Activated CD4-positive, alpha-beta T cell treated with anti-CD3 and anti-CD28 coated beads, Interleukin-2, amount 50 U/mL, for 48 hours (primary cell): ENCODE measurements around the gene MICALL2.

Experiments
- DNase-seq, 2 experiments: peaks; one replicate each; pipeline ENCODE4 v3.0.0-alpha.2; 2020

The MICALL2 gene

DNA sequence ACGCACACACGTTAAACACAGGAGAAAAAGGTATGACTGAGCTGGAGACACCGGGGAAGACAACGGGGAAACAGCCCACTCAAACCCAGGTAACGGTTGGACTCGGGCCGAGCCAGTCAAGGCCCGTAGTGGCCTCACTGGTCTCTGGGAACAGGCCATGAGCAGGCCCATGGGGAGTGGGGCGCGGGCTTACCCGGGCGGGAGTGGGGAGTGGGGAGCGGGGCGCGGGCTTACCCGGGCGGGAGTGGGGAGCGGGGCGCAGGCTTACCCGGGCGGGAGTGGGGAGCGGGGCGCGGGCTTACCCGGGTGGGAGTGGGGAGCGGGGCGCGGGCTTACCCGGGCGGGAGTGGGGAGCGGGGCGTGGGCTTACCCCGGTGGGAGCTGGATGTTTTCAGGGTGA is 33.4 kb upstream of the MICALL2 start:
- DNase-seq, result no peak

DNA sequence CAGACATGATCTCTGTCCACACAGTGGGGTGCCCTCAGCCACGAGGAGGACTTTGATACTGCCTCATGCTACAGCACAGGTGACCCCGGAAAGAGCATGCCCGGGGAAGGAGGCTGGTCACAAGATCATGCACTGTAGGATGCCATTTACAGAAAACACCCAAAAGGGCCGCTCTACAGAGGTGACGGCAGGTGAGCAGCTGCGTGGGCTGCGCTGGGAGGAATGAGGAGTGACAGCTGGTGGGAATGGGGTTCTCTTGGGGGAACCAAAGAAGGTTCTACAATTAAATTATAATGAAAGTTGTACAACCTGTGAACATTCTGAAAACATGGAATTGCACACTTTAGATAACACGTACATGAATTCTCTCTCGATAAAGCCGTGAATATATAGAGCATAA is 33.0 kb upstream of the MICALL2 start:
- DNase-seq, result no peak

DNA sequence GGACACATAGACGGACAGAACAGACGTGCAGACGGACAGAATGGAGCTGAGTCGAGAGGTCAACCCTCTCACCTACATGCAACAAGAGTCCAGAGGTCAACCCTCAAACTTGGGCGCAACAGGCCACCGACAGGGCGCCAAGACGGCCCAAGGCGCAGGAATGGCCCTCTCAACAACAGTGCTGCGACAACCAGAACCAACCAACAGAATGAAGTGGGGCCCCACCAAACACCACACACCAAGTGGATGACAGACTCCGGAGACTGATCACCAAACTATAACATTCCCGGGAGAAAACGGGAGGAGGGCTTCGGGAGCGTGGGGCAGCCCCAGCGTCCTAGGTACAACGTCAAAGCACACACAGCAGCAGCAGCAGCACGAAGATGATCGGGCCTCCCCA is 31.6 kb upstream of the MICALL2 start:
- no peak for DNase-seq

DNA sequence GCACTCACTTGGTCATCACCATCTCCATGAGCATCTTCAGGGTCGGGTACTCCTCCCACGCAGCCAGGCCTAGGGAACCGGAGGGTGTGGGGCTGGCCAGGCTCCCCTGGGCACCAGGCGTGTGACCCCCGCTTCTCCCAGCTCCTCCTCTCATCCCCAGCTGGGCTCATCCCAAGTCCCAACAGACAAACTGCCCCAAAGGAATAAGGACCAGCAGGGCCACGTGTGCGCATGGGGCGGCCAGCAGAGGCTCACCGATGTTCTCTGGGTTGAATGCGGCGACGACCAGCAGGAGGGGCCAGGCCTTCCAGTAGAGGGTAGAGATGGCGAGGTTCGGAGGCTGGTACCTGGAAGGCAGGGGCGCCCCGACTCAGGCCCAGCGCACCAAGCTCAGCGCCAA is 30.1 kb upstream of the MICALL2 start:
- no peak for DNase-seq

DNA sequence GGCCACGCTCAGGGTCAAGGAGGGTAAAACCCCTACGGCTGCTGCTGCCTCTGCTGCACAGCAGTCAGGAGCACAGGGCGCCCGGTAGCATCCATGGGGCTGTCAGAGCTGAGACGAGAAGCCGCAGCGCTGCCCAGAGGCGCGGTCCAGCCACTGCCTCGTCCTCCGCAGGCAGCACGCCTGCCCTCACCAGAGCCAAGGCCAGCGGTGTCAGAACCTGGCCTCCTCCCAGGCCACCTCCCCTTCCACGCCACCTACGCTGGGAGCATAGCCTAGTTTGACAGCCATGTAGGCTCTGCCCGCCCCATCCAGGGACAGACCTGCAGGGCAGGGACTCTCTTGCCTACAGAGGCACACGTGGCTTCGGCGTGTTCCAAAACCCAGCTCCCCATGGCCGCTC is 28.7 kb upstream of the MICALL2 start:
- DNase-seq, result no peak

DNA sequence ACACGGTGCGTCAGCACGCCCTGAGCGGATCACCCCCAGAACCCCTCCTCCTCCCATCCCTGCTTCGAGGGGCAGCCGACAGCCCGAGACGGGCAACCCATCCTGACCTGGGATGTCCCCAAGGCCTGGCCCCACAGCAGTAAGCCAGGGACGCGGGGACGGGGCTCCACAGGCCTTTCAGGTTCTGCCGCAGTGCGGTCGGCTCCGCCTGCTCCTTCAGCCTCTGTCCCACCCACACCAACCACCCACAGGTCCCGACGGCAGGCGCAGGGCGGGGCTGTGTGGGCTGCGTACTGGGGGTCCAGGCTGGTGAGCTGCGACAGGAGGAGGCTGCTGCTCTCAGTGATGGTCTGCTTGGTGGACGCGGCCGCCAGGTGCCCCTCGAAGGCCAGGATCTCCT is 28.2 kb upstream of the MICALL2 start:
- no peak for DNase-seq

DNA sequence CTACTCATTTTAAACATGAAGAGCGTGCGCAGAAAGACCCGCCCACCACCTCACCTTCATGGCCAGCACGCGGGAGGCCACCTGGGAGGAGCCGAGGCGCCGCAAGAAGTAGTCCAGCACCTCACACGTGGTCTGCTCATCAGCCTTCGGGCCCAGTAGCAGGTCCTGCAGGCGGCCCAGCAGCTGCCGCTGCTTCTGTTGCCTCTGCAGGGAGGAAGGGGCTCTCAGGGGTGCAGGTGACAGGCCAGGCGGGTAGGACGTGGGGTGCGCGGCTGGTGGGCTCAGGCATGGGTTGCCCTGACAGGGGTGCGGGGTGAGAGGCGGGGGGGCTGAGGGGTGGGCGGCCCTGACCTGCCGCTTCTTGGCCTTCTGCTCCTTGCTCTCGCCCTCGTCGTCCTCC is 27.3 kb upstream of the MICALL2 start:
- DNase-seq, result no peak

DNA sequence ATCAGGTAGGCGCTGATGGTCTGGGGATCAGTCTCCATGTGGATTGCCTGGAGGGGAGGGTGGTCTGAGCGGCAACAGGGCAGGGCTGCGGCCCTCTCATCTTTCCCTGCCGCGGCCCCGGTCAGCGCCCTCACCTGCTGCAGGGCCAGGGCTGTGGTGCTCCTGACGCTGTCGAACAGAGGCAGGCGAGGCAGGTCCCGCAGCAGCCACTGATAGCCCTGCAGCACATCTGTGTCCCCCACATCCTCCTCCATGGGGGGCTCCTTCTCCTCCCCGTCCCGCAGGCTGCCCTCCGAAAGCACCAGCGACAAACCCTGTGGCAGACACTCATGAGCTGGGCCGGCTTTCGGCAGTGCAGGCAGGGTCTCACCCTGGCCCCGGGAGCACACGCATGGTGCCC is 25.9 kb upstream of the MICALL2 start:
- no peak for DNase-seq

DNA sequence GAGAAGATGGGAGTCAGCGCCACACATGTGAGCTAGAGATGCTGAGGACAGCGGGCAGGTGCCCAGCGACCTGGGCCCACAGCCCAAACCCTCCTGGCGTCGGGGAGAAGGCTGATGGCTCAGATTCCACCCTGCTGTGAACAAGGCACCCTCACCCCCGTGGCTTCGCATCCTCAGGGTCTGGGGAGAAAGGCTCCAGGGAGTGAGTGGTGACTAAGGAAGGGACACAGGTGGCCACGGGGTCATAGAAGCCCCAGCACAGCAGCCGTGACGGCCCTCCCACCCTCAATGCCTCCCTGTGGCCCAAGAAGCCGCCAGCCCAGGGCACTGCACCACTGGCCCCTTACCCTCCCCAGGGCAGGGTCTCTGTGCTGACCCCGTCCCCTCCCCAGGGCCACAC is 25.3 kb upstream of the MICALL2 start:
- no peak for DNase-seq

DNA sequence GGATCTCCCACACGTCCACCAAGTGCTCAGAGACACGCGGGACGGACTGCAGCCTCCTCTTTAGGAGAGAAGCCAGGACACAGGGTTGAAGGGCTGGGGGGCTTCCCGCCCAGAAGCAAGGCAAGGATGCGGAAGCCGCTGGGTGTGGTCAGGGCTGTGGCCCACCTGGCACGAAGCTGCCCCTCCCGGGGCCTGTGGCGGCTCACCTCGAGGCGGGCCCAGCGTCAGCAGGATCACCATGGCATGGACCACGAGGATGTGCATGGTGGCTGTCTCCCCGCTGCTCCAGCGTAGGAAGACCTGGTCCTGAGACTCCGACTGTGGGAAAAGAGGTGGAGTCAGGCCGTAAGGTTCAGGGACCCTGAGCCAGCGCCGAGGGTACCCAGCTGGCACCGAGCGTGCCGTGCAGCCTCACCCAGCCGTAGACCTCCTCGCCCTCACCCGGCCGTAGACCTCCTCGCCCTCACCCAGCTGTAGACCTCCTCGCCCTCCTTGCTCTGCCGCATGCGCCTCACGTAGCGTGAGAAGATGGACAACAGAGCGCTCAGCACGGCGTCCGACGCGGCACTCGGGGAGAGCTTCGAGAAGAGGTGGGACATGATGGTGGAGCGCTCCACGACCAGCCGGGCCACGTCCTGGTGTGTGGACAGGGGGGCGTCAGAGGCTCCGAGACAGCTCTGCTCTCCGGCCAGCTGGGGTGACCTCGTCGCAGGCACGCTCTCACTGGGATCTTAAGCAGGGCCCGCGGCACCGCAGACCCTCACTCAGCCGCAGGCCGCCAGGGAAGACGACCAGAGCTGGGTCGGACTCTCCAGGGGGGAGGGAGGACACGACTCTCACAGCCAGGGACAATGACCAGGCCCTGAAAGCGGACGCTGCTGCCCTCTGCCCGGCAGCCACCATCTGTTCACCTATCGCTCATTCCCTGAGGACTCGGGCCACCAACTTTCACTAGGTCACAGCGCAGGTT is 24.6 kb upstream of the MICALL2 start:
- no peak for DNase-seq

DNA sequence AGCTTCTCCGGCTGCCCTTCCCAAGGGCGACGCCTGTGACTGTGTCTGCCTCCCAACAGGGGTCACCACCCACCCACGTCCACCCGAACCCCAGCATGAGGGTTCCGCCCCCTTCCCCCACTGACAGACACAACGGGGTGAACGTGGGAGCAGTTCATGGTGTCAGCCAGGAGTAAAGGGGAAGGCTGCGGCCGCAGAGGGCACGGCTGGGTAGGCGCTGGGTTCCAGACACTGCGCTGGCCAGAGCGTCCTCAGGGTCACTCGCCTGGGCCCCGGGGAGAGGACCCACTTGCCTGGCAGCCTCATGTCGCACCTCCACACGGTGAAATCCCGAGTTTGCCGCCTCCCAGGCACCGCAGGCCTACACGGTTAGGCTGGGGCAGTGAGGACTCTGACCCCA is 23.8 kb upstream of the MICALL2 start:
- no peak for DNase-seq

DNA sequence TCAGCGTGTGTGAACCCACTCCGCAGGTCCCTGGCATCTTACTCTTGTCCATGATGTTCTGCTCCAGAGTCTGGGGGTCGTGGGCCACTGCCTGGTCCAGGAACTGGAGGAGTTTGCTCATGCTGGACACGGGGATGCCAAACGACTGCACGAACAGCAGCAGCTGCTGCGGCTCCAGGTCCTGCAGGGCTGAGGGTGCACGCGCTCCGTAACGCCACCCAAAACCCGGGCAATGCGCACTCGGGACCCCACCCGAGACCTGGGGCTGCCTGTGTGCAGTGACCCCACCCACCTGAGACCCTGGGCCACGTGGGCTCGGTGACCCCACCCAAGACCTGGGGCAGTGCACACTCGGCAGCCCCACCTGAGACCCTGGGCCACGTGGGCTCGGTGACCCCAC is 22.0 kb upstream of the MICALL2 start:
- DNase-seq, result no peak

DNA sequence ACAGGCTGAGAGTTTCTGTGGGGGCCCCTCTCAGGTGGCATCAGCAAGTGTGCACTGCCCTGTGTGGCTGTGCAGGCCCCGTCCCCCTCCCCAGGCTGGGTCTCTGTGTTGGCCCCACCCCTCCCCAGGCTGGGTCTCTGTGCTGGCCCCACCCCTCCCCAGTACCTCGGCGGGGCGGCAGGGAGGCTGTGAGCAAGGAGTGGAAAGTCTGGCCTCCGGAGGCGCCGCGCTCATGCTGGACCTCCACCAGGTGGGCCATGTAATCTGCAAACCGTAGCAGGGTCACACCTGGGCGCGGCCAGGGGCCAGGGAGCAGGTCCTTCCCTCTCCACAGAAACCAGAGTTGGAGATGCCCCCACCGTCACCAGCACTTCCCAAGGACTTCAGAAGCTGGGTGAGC is 21.4 kb upstream of the MICALL2 start:
- DNase-seq, result no peak

DNA sequence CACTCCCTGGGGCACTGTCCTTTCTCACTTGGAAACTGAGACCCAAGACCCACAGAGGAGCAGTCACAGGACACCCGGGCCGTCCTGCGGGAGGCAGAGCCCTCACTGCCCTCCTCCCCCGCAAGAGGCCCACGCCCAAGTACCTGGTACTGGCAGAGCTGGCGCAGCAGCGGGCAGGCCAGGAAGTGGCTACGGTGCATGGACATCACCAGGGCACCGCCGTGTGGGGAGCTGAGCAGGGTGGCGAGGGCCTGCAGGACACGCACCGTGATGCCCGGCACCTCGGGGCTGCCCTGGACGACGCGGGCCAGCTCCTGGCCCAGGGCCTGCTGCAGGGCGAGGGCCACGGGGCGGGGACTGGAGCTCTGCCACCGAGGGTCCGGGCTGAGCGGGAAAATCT is 20.0 kb upstream of the MICALL2 start:
- no peak for DNase-seq

DNA sequence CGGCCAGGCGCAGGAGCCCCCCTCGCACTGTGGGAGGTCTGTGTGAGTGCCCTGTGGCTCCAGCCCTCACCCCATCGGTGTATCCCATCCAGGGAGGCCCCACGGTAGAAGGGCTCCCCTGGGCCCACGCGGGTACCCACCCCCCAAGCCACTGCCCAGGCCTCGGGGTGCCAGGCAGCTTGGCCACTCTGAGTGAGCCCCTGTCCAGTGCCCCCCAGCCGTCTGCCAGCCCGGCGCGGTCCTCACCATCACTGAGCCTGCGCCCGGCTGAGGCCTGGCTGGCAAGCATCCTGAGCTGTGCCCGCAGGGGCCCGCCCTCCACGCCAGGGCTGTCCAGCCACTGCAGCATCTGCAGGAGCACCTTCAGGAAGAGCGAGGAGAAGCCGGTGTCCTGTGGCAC is 19.2 kb upstream of the MICALL2 start:
- DNase-seq, result no peak

DNA sequence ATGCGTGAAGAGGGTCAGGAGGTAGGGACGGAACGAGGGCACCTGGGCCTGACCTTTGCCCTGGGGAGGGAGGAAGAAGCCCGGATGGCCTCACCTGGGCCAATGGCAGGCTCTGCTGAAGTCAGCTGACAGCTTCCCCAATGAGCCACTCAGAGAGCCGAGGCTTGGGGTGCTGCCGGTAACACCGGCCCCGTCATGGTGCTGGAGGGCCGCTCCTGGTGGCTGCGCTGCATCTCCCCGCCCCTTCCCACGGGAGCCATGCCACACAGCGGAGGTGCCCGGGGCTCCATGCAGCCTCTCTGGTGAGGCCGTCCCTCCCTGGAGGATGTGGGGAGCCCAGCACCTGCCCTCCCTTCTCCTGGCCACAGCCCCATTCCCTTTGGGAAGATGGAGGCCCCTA is 17.6 kb upstream of the MICALL2 start:
- DNase-seq, result no peak

DNA sequence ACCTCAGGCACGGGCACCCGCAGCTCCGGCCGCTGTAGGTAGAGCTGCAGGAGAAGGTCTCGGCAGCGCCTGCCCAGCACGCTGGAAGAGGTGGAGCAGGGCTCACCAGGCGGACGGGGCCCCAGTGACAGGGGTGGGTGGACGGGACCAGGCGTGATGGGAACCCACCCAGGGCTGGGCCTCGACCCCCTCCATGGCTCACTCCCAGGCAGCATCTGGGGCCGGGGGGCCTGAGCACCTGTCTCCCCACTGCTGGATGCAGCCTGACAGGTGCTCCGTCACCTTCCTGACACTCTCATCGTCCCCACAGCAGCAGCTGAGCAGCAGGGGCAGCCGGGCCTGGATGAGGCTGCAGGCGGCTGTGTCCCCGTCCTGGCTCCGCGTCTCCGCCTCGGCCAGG is 16.7 kb upstream of the MICALL2 start:
- no peak for DNase-seq

DNA sequence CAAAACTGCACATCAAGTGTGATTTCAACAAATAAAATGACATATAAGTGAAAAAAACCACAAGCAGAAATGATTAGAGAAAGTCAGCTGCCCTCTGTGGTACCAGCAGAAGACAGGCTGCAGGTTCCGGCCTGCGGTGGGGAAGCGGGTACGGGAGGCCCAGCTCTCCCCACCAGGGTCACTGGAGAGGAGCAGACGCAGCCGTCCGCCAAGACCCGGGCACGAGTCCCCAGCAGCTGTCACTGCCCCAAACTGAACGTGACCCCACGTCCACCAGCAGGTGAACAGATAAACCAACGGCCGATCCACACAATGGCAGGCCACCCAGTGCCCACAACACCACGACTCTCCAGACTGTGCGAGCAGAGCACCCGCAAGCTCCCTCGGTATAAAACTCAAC is 16.1 kb upstream of the MICALL2 start:
- no peak for DNase-seq

DNA sequence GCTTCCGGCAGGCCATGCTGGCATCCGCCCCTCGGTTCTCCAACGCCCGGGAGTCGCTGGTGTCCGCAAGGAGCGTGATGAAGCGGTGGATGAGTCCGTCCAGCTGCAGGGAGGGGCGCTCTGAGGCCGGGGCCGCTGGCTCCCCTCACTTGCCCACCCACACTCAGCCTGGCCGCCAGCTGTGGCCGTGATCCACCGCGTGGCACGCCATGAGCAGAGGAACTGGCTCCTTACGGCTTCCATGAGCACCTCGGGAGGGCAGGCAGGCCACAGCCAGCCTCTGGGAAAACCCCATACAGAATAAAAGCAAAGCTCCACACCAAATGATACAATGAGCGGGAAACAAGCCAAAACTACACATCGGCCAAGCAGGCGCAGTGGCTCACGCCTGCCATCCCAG is 15.5 kb upstream of the MICALL2 start:
- DNase-seq, result no peak

DNA sequence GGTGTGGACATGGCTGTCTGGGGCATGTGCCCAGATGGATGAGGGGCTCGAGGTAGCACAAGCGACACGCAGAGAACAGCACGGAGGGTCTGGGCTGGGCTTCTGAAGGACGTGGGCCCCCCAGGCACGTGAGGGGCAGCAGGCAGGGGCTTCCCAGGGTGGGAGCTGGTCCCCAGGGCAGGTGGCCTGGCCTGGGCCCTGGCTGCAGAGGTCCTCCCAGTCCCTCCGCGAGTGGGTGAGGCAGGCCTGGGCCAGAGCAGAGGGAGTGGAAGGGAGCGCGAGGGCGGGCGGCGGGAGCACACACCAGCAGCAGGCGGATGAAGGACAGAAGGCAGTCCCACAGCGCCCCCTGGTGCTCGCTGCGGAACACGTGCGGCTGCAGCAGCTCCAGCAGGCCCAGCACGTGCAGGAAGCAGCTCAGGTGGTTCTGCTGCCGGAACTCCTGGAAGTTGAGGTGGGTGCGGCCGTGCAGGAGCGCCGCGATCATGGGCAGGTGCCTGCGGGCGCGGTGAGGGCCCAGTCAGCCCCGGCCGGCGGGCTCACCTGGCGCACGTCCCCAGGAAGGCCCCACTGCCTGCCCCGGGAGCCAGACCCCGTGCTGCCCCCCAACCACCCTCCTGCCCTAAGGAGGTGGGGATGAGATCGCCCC is 14.7 kb upstream of the MICALL2 start:
- peak; percentile 89 to 90 for DNase-seq

DNA sequence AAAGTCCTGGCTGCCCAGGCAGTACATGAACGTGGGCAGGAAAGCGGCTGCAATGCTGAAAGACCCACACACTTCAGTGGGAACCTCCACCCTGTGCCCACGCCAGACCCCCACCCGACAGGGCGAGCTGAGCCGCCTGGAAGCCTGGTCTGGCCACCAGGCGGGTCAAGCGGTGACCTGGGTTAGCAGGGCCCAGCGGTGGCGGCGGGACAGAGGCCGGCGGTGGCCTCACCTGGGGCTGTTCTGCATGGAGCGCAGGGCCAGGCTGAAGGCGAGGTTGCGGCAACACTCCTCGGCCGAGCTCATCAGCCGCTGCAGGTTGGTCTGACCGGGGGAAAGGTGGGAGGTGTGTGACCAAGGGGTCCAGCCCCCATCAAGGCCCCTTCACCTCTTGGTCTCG is 11.6 kb upstream of the MICALL2 start:
- DNase-seq, result no peak

DNA sequence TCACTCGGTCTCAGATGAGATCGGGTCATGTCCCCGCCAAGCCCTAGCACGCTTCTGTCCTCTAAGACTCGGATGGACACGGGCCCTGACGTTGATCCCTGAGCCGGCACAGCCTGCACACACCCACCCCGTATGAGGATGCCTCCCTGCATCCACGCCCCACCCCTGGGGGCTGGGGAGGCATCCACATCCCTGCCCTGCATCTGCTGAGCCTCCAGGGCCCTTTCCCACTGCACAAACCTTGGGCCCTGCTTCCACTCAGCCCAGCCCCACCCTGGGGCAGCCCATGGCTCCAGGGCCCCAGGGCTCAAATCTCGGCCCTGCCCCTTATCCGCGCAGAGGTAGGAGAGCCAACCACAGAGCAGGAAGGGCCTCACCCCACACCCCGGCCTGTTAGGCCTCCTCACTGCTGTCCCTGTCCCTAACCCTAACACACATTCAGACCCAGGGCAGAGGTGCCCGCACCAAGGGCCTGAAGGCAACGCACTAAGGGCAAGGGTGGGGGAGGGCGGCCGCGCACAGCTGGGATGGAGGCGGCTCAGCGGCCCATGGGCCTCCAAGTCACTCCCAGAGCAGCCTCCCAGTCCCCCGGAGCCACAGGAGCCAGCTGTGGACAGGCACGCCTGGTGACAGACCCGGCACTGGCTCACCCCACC is 9.5 kb upstream of the MICALL2 start:
- no peak for DNase-seq

DNA sequence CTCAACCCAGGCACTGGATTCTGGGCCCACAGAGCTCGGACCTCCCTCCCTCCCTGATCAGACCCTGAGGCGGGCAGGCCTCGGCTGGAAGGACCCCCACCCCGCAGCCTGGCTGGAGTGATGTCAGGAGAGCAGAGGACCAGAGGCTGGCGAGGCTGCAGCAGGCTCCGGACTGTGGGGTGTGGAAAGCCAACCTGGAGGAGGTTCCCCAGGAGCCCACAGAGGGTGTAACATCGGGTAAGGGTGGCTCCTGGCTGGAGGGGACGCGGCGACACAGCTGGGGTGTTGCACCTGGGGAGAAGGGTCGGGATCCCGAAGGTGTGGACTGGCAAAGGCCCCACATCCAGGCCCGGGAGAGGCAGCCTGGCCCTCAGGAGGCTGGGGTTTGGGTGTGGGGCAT is 8.9 kb upstream of the MICALL2 start:
- DNase-seq, result no peak
